Stimulated activated CD8-positive, alpha-beta memory T cell treated with anti-CD3 and anti-CD28 coated beads, Interleukin-12 subunit alpha, Interleukin-12 subunit beta, amount 100 ng/mL, for 24 hours (primary cell): ENCODE data around the gene LRPPRC.
A peak's percentile ranks its signal among the peaks of the same experiment; 100 is the strongest.

ENCODE experiments used
- DNase-seq: peaks from one replicate; pipeline ENCODE4 v3.0.0-alpha.2; 2020; ENCODE audit errors: extremely low read depth

LRPPRC gene

GRCh38 chr2:43906448-43907109, 89.2 kb downstream of the LRPPRC start:
- DNase-seq: no peak

- no peak for DNase-seq
These were observed 89.9 kb downstream of the LRPPRC start for GRCh38 chr2:43905871-43906270.

GRCh38 chr2:43905371-43905803, 90.4 kb downstream of the LRPPRC start:
- DNase-seq: no peak

GRCh38 chr2:43899589-43899988, 96.2 kb downstream of the LRPPRC start:
- DNase-seq: no peak

GRCh38 chr2:43898838-43899346, 96.9 kb downstream of the LRPPRC start:
- DNase-seq: no peak

GRCh38 chr2:43898134-43898837, 97.5 kb downstream of the LRPPRC start:
- no peak for DNase-seq

GRCh38 chr2:43897492-43897891, 98.3 kb downstream of the LRPPRC start:
- DNase-seq: no peak

- DNase-seq: no peak
These were observed 98.9 kb downstream of the LRPPRC start for GRCh38 chr2:43896906-43897305.

GRCh38 chr2:43894743-43895142, 101.0 kb downstream of the LRPPRC start:
- no peak for DNase-seq

- DNase-seq: no peak
These were observed 104.9 kb downstream of the LRPPRC start for GRCh38 chr2:43890855-43891254.

- DNase-seq: no peak
These were observed 106.4 kb downstream of the LRPPRC start for GRCh38 chr2:43889416-43889815.

GRCh38 chr2:43887176-43887575, 108.6 kb downstream of the LRPPRC start:
- no peak for DNase-seq

GRCh38 chr2:43885132-43885632, 110.6 kb downstream of the LRPPRC start:
- DNase-seq: no peak

- DNase-seq: no peak
These were observed 111.1 kb downstream of the LRPPRC start for GRCh38 chr2:43884689-43885088.

- no peak for DNase-seq
These were observed 113.5 kb downstream of the LRPPRC start for GRCh38 chr2:43882312-43882711.

GRCh38 chr2:43880952-43881351, 114.8 kb downstream of the LRPPRC start:
- DNase-seq: no peak

GRCh38 chr2:43880471-43880870, 115.3 kb downstream of the LRPPRC start:
- DNase-seq: no peak

GRCh38 chr2:43879261-43879660, 116.5 kb downstream of the LRPPRC start:
- no peak for DNase-seq

- DNase-seq: peak; percentile 16
These were observed 117.9 kb downstream of the LRPPRC start for GRCh38 chr2:43877782-43878464.

GRCh38 chr2:43874776-43875451, 120.9 kb downstream of the LRPPRC start:
- DNase-seq: no peak

- DNase-seq: no peak
These were observed 123.6 kb downstream of the LRPPRC start for GRCh38 chr2:43872151-43872550.

- no peak for DNase-seq
These were observed 140.5 kb downstream of the LRPPRC start for GRCh38 chr2:43855292-43855691.
